ENCODE results near the gene PEX14. TPM values are rescaled to one million over a fixed set of nuclear protein-coding genes. Genes with fewer than 3 reads are reported as not detected.
"Not testable (repeated sequence)": the region's sequence is repeated elsewhere in the genome, so short reads cannot be mapped to it uniquely, and the experiment has no call there.

The PEX14 gene, protein sequence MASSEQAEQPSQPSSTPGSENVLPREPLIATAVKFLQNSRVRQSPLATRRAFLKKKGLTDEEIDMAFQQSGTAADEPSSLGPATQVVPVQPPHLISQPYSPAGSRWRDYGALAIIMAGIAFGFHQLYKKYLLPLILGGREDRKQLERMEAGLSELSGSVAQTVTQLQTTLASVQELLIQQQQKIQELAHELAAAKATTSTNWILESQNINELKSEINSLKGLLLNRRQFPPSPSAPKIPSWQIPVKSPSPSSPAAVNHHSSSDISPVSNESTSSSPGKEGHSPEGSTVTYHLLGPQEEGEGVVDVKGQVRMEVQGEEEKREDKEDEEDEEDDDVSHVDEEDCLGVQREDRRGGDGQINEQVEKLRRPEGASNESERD
- total RNA-seq, result 10 to 100 TPM in 3 of 4 donors, 1 to 10 TPM in 1; 8.1 to 17.8 (median 15.8) TPM

DNA sequence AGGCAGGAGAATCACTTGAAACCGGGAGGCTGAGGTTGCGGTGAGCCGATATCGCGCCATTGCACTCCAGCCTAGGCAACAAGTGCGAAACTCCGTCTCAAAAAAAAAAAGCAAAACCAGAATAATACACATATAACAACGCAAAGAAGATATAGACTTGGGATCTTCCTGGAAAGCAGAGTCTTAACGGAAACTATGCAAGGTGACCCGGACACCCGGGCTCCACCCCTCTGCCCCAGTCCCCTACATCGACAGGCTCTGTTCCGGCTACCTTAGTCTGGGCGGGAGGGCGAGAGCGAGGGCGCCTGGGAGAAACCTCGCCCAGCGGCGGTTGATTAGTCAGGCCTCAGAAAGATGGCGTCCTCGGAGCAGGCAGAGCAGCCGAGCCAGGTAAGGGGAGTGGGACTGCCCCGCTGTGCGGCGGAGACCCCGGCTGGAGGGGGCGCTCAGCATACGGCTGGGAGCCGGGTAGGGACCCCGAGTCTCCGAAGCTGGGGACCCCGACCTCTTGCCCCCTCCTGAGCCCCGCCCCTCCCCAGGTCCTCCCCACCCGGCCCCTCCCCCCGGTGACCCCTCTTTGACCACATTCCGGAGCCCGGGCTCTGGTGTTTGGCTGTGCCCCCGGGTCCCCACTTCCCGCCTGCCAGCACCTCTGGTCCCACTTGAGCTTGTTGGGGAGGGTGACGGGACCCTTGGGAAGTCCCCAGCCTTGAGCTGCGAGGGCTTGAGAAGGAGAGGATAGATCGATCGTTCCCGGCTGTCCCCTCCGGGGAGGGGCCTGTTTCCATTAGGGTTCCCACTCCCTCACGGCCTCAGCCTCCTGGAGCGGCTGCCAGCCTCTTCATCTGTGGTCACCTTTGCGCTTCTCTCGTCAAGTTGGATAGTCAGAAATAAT is at the start of gene PEX14:
PEX14 (plus strand) TSS at position 338 of the 895 bp plus-strand sequence; CDS start at position 355, 17 bp downstream.
- intact Hi-C loops (cut with DNase I; ENCODE audit: low total_unique reads) (loop anchor here (2.0 kb wide), 1 partner anchor 76 kb away; the partner anchor contains the start of gene PGD), in situ Hi-C loops (cut with MboI; ENCODE audit: low sequenced_read_pairs in 4 of 4) (no loop called here)
- Histone ChIP-seq H3K27me3 (no peaks in the 10 kb centered on the region), H3K9me3 (no peaks in the 10 kb centered on the region), H3K36me3 (no peaks in the 10 kb centered on the region), H3K4me3 (peak within 1 kb of the TSS; percentile 77 to 100 (median 84)), H3K4me1 (peaks cover 30 to 31% of the 10 kb centered on the region in 2 donors), H3K27ac (peak within 1 kb of the TSS; percentile 85 to 96 (median 92))
- TF ChIP-seq, protein P1, sequence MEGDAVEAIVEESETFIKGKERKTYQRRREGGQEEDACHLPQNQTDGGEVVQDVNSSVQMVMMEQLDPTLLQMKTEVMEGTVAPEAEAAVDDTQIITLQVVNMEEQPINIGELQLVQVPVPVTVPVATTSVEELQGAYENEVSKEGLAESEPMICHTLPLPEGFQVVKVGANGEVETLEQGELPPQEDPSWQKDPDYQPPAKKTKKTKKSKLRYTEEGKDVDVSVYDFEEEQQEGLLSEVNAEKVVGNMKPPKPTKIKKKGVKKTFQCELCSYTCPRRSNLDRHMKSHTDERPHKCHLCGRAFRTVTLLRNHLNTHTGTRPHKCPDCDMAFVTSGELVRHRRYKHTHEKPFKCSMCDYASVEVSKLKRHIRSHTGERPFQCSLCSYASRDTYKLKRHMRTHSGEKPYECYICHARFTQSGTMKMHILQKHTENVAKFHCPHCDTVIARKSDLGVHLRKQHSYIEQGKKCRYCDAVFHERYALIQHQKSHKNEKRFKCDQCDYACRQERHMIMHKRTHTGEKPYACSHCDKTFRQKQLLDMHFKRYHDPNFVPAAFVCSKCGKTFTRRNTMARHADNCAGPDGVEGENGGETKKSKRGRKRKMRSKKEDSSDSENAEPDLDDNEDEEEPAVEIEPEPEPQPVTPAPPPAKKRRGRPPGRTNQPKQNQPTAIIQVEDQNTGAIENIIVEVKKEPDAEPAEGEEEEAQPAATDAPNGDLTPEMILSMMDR (IDR thresholded peaks at IDR 0.05 in 4 of 5, conservative IDR thresholded peaks at IDR 0.05 in 1 of 5), result no peak
- peak; percentile 28 to 43 for TF ChIP-seq POLR2A (IDR thresholded peaks at IDR 0.05)
- DNase-seq, result peak; percentile 72 to 83
- peak; percentile 79 to 83 for ATAC-seq

DNA sequence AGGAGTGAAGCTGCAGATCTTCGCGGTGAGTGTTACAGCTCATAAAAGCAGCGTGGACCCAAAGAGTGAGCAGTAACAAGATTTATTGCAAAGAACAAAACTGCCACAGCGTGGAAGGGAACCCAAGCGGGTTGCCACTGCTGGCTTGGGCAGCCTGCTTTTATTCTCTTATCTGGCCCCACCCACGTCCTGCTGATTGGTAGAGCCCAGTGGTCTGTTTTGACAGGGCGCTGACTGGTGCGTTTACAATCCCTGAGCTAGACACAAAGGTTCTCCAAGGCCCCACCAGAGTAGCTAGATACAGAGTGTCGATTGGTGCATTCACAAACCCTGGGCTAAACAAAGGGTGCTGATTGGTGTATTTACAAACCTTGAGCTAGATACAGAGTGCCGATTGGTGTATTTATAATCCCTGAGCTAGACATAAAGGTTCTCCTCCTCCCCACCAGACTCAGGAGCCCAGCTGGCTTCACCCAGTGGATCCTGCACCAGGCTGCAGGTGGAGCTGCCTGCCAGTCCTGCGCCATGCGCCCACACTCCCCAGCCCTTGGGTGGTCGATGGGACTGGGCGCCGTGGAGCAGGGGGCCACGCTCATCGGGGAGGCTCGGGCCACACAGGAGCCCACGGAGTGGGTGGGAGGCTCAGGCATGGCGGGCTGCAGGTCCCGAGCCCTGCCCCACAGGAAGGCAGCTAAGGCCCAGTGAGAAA is 48.8 kb upstream of the PEX14 start:
- in situ Hi-C loops (cut with MboI; ENCODE audit: low sequenced_read_pairs in 4 of 4), result loop anchor here in 3 of 4 donors (5.0 to 25.0 kb wide), 3 partner anchors 51 to 789 kb away; no protein-coding TSS in a partner anchor
- H3K4me1 ChIP-seq; H3K9me3 ChIP-seq; intact Hi-C loops (cut with DNase I; ENCODE audit: low total_unique reads); H3K27me3 ChIP-seq; H3K36me3 ChIP-seq; H3K27ac ChIP-seq; DNase-seq; ATAC-seq; H3K4me3 ChIP-seq: not testable (repeated sequence)

DNA sequence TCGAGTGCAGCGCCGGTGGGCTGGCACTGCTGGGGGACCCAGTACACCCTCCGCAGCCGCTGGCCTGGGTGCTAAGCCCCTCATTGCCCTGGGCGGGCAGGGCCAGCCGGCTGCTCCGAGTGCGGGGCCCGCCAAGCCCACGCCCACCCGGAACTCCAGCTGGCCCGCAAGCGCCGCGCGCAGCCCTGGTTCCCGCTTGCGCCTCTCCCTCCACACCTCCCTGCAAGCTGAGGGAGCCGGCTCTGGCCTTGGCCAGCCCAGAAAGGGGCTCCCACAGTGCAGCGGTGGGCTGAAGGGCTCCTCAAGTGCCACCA is 48.3 kb upstream of the PEX14 start:
- ATAC-seq; H3K27ac ChIP-seq; H3K36me3 ChIP-seq; DNase-seq; intact Hi-C loops (cut with DNase I; ENCODE audit: low total_unique reads); H3K4me3 ChIP-seq; H3K9me3 ChIP-seq; H3K27me3 ChIP-seq: not testable (repeated sequence)
- in situ Hi-C loops (cut with MboI; ENCODE audit: low sequenced_read_pairs in 4 of 4), result loop anchor here in 3 of 4 donors (5.0 to 25.0 kb wide), 3 partner anchors 52 to 789 kb away; no protein-coding TSS in a partner anchor
- H3K4me1 ChIP-seq, result peaks cover 7 to 12% of the 10 kb centered on the region in 2 donors

DNA sequence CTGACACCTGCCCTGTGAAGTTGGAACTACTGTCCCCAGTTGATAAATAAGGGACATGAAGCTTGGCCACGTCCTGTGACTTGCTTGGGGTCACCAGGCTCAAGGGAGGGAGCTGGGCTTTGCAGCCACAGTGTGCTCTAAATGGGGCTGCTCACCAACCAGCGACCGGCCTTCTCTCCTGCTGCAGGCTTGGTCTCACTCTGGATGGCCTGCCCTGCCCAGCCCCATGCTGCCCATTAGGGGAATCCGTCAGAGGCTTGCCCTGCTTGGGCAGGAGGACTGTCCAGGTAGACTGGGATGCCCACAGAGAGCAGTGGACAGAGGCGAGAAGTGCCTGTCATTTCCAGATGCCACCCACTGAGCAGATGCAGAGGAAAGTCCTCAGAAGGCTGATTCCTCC is 45.8 kb upstream of the PEX14 start:
- Histone ChIP-seq H3K9me3 (no peaks in the 10 kb centered on the region), H3K36me3 (no peaks in the 10 kb centered on the region), H3K27me3 (no peaks in the 10 kb centered on the region), H3K4me1 (peaks cover 8 to 14% of the 10 kb centered on the region in 2 donors), H3K4me3 (no peak overlapping the region), H3K27ac (no peak overlapping the region)
- intact Hi-C loops (cut with DNase I; ENCODE audit: low total_unique reads), result loop anchor here (1.0 to 2.0 kb wide), 4 partner anchors 52 to 802 kb away; no protein-coding TSS in a partner anchor
- no peak for ATAC-seq
- DNase-seq, result no peak
- in situ Hi-C loops (cut with MboI; ENCODE audit: low sequenced_read_pairs in 4 of 4), result loop anchor here in 3 of 4 donors (5.0 to 25.0 kb wide), 3 partner anchors 54 to 792 kb away; no protein-coding TSS in a partner anchor
- no peak for TF ChIP-seq POLR2A (IDR thresholded peaks at IDR 0.05)
- TF ChIP-seq, protein P1 (IDR thresholded peaks at IDR 0.05 in 4 of 5, conservative IDR thresholded peaks at IDR 0.05 in 1 of 5), result no peak

DNA sequence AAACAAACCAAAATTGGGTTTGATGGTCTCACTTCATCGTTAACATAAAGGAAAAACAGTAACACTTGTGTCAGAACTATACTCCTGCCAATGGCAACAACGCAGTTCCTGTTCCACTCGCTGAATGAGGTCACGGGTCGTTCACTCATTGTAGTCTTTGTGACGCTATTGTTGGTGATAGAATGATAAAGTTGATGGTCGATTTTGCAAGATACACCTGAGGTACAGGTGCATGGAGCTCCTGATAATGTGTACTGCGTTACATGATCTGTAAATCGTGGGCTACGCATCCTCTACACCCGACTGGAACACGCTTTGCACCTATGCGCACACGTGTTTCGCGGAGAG is 44.9 kb upstream of the PEX14 start:
- in situ Hi-C loops (cut with MboI; ENCODE audit: low sequenced_read_pairs in 4 of 4) (loop anchor here in 3 of 4 donors (5.0 to 25.0 kb wide), 3 partner anchors 55 to 793 kb away; no protein-coding TSS in a partner anchor), intact Hi-C loops (cut with DNase I; ENCODE audit: low total_unique reads) (loop anchor here (2.0 kb wide), 4 partner anchors 31 to 219 kb away; partner anchors contain the start of genes DFFA, KIF1B and PGD)
- peak overlapping the region in 3 of 4 donors; percentile 25 to 77 (median 64) for H3K27ac ChIP-seq
- no peaks in the 10 kb centered on the region for H3K36me3 ChIP-seq
- TF ChIP-seq POLR2A (IDR thresholded peaks at IDR 0.05), result no peak
- peak in 1 of 2 donors; percentile 2 for ATAC-seq
- H3K9me3 ChIP-seq, result no peaks in the 10 kb centered on the region
- no peak for DNase-seq
- H3K4me1 ChIP-seq, result peaks cover 8 to 14% of the 10 kb centered on the region in 2 donors
- no peaks in the 10 kb centered on the region for H3K27me3 ChIP-seq
- peak overlapping the region; percentile 69 to 90 (median 85) for H3K4me3 ChIP-seq
